SK-N-SH (cell line): ENCODE measurements around the gene MPP3. TPM values are rescaled to one million over a fixed set of nuclear protein-coding genes. Genes with fewer than 3 reads are reported as not detected.

Experiments used
- CTCF ChIA-PET: fragments of 300-600, 350-600 bp; formaldehyde crosslinking; extraction: SDS; loops from one replicate; lab custom pipeline; 2021; lab: Yijun Ruan, JAX
- POLR2A ChIA-PET: fragments of 350-600 bp; sonication (Branson Sonifier 250); formaldehyde crosslinking; extraction: SDS; loops from one replicate; lab custom pipeline; 2020; ENCODE audit warnings: antibody characterized with exemption, inconsistent platforms; lab: Yijun Ruan, JAX
- DNase-seq: peaks from one replicate; pipeline ENCODE4 v3.0.0; 2012
- H2AFZ ChIP-seq: fragments of 200-600 bp; sonication (generic); 2 replicates; pipeline ENCODE4 v1.8.1; 2016; ENCODE audit warnings: antibody characterized with exemption, mild to moderate bottlenecking, low read depth
- H3F3A ChIP-seq: fragments of 200-600 bp; sonication (generic); replicated peaks from 2 replicates; pipeline ENCODE3; 2016; ENCODE audit warnings: antibody characterized with exemption, mild to moderate bottlenecking; ENCODE audit not compliant: insufficient read depth
- H3K27ac ChIP-seq, 2 experiments: fragments of 200-500 bp in 1 of 2; fragments of 200-600 bp in 1 of 2; sonication (Bioruptor generic) in 1 of 2; sonication (generic), shearing (Covaris generic) in 1 of 2; 2 replicates each; pipeline versions ENCODE4 v1.5.1 to v1.6.1; 2014 to 2016; ENCODE audit warnings: low read depth in 2 of 2, inconsistent platforms in 1 of 2, low read length in 1 of 2, mild to moderate bottlenecking in 1 of 2, mixed read lengths in 1 of 2
- H3K27me3 ChIP-seq: fragments of 200-600 bp; sonication (generic), shearing (Covaris generic); 2 replicates; pipeline ENCODE4 v1.6.1; 2016; ENCODE audit warnings: mixed run types; ENCODE audit not compliant: insufficient read depth
- H3K36me3 ChIP-seq, 2 experiments: fragments of 200-500 bp in 1 of 2; fragments of 200-600 bp in 1 of 2; sonication (Bioruptor generic) in 1 of 2; sonication (generic) in 1 of 2; replicated peaks in 1 of 2; 2 replicates each; pipeline versions ENCODE3 to v1.5.1; 2014 to 2016; ENCODE audit warnings: low read length in 1 of 2, mild to moderate bottlenecking in 1 of 2; ENCODE audit not compliant: insufficient read depth in 2 of 2, control insufficient read depth in 1 of 2
- H3K4me1 ChIP-seq, 2 experiments: fragments of 200-500 bp in 1 of 2; fragments of 200-600 bp in 1 of 2; sonication (Bioruptor generic) in 1 of 2; sonication (generic), shearing (Covaris generic) in 1 of 2; 2 replicates each; pipeline versions ENCODE4 v1.5.1 to v1.6.1; 2014 to 2016; ENCODE audit warnings: low read depth in 1 of 2, low read length in 1 of 2, mixed run types in 1 of 2; ENCODE audit not compliant: insufficient read depth in 2 of 2, control insufficient read depth in 1 of 2
- H3K4me2 ChIP-seq: fragments of 200-600 bp; sonication (generic), shearing (Covaris generic); 2 replicates; pipeline ENCODE4 v1.6.1; 2017; ENCODE audit warnings: mixed run types
- H3K4me3 ChIP-seq, 2 experiments: fragments of 200-500 bp in 1 of 2; fragments of 200-600 bp in 1 of 2; sonication (Bioruptor generic) in 1 of 2; sonication (generic), shearing (Covaris generic) in 1 of 2; 2 replicates each; pipeline versions ENCODE4 v1.5.1 to v1.8.1; 2014 to 2016; ENCODE audit warnings: low read depth in 2 of 2, inconsistent platforms in 1 of 2, low read length in 1 of 2, mild to moderate bottlenecking in 1 of 2, mixed read lengths in 1 of 2, moderate library complexity in 1 of 2
- H3K79me2 ChIP-seq: fragments of 200-600 bp; sonication (generic); 2 replicates; pipeline ENCODE4 v1.8.1; 2017; ENCODE audit warnings: mild to moderate bottlenecking; ENCODE audit not compliant: insufficient read depth
- H3K9ac ChIP-seq: fragments of 200-600 bp; sonication (generic); 2 replicates; pipeline ENCODE4 v1.6.1; 2017; ENCODE audit warnings: mixed run types
- H3K9me2 ChIP-seq: fragments of 200-600 bp; sonication (generic); 2 replicates; pipeline ENCODE4 v1.6.1; 2017; ENCODE audit warnings: mixed run types
- H3K9me3 ChIP-seq: fragments of 200-600 bp; sonication (generic); 2 replicates; pipeline ENCODE4 v1.6.1; 2017; ENCODE audit warnings: mixed run types, mild to moderate bottlenecking, moderate library complexity
- H4K20me1 ChIP-seq: fragments of 200-600 bp; sonication (generic); 2 replicates; pipeline ENCODE4 v1.6.1; 2017; ENCODE audit warnings: mild to moderate bottlenecking, mixed run types; ENCODE audit not compliant: insufficient read depth
- EP300 ChIP-seq, 2 experiments: IDR thresholded peaks; 2 replicates each; pipeline versions ENCODE4 v1.4.0 to v1.6.1; 2012; ENCODE audit warnings: borderline replicate concordance in 1 of 2, low read depth in 1 of 2, low read length in 1 of 2
- FOXJ3 ChIP-seq: sonication (generic); formaldehyde crosslinking; IDR thresholded peaks from 2 replicates; pipeline ENCODE4 v1.5.1; 2020; ENCODE audit warnings: mild to moderate bottlenecking, missing genetic modification reagents
- FOXM1 ChIP-seq: IDR thresholded peaks from 2 replicates; pipeline ENCODE4 v1.4.0; 2012; ENCODE audit warnings: low read depth, mild to moderate bottlenecking
- GABPA ChIP-seq: IDR thresholded peaks from 2 replicates; pipeline ENCODE4 v1.4.0; 2012; ENCODE audit warnings: low read depth, mild to moderate bottlenecking
- GATA2 ChIP-seq: sonication (generic); formaldehyde crosslinking; IDR thresholded peaks from 2 replicates; pipeline ENCODE4 v1.5.0; 2020; ENCODE audit warnings: mild to moderate bottlenecking, missing genetic modification reagents
- JUND ChIP-seq: IDR thresholded peaks from 2 replicates; pipeline ENCODE4 v1.4.0; 2012
- MEF2A ChIP-seq: IDR thresholded peaks from 2 replicates; pipeline ENCODE4 v1.4.0; 2012; ENCODE audit warnings: low read depth, borderline replicate concordance
- MXI1 ChIP-seq: IDR thresholded peaks from 2 replicates; pipeline ENCODE4 v1.6.1; 2012; ENCODE audit warnings: mild to moderate bottlenecking, low read depth, low read length, improper control_type of control experiment
- NRF1 ChIP-seq: IDR thresholded peaks from 2 replicates; pipeline ENCODE4 v1.6.1; 2012; ENCODE audit warnings: low read depth, mild to moderate bottlenecking, low read length
- RAD21 ChIP-seq: IDR thresholded peaks from 2 replicates; pipeline ENCODE4 v1.6.1; 2012; ENCODE audit warnings: mild to moderate bottlenecking, low read length
- SMC3 ChIP-seq: IDR thresholded peaks from 2 replicates; pipeline ENCODE4 v1.6.1; 2012; ENCODE audit warnings: low read depth, low read length, improper control_type of control experiment
- TAF1 ChIP-seq: IDR thresholded peaks from 2 replicates; pipeline ENCODE4 v1.6.1; 2012; ENCODE audit warnings: low read depth, mild to moderate bottlenecking, low read length, moderate library complexity, borderline replicate concordance
- WGBS: methylation state at CpG from one replicate; pipeline ENCODE4 v1.1.6; 2017; ENCODE audit warnings: low lambda C conversion rate; 5-methylcytosine and 5-hydroxymethylcytosine counted together
- polyA plus RNA-seq, 3 experiments: library from polyadenylated mRNA; depleted of rRNA; stranded (reverse); fragments of >200 nt; gene quantifications; 2 replicates each; pipeline ENCODE4 v1.2.3, GENCODE V29; 2012
- TF ChIP-seq, protein P1 (sequence below): IDR thresholded peaks from 2 replicates; pipeline ENCODE4 v1.4.0; 2012; ENCODE audit warnings: low read depth, borderline replicate concordance
- TF ChIP-seq, protein P2 (sequence below): IDR thresholded peaks from 2 replicates; pipeline ENCODE4; 2012
- TF ChIP-seq, protein P3 (sequence below): IDR thresholded peaks from 2 replicates; pipeline ENCODE4 v1.4.0; 2012; ENCODE audit warnings: low read depth, borderline replicate concordance
- TF ChIP-seq, protein P4 (sequence below): fragments of 150-350 bp; IDR thresholded peaks from 2 replicates; pipeline ENCODE4 v1.6.1; 2017; ENCODE audit warnings: antibody characterized with exemption, low read length, low read depth, borderline replicate concordance
- TF ChIP-seq, protein P5 (sequence below): fragments of 150-350 bp; IDR thresholded peaks from 2 replicates; pipeline ENCODE4 v1.6.1; 2016; ENCODE audit warnings: mild to moderate bottlenecking, low read depth, low read length
- TF ChIP-seq, protein P6 (sequence below): IDR thresholded peaks from 2 replicates; pipeline ENCODE4 v1.4.0; 2012; ENCODE audit warnings: low read depth
- TF ChIP-seq, protein P7 (sequence below): fragments of 200-600 bp; sonication (generic); IDR thresholded peaks from 2 replicates; pipeline ENCODE4 v1.6.1; 2017; ENCODE audit warnings: antibody characterized with exemption, mild to moderate bottlenecking, moderate library complexity

The MPP3 gene
- polyA plus RNA-seq, 1 of the 3 experiments (the other 2 are of a cell fraction), result 14.1 TPM

DNA sequence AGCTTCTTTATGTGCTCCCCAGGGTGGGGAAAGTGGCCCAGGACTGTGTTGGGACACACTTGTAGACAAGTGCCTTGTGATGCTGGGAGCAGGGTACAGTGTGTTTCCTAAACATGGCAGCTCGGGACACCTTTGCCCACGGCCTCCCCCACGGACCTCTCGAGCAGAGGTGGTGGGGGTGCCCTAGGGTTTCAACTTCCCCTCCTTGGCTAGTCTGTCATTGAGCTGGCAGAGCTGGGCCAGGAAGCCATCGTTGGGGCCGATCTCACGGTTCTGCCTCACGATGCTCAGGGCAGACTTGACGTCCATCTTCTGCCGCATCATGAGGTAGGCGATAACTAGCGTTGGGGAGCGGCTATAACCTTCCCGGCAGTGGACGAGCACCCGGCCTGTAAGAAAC is 63.5 kb downstream of the MPP3 start:
- Histone ChIP-seq H3K79me2 (peaks cover 10% of the 10 kb centered on the region), H2AFZ (no peak overlapping the region), H3F3A (peaks cover 25% of the 10 kb centered on the region), H3K9me3 (no peaks in the 10 kb centered on the region), H4K20me1 (no peaks in the 10 kb centered on the region), H3K4me2 (no peak overlapping the region), H3K9ac (no peak overlapping the region), H3K36me3 (peaks cover 35 to 54% of the 10 kb centered on the region in 2 experiments), H3K27me3 (no peaks in the 10 kb centered on the region), H3K9me2 (no peaks in the 10 kb centered on the region), H3K4me1 (no peaks in the 10 kb centered on the region), H3K27ac (no peak overlapping the region), H3K4me3 (no peak overlapping the region)
- DNase-seq, result no peak
- POLR2A ChIA-PET, result no interaction called here
- 97% methylated on average over 13 of the region's 16 CpGs for WGBS
- TF ChIP-seq GATA2 (CRISPR knock-in tag), result no peak
- TF ChIP-seq, protein P1, sequence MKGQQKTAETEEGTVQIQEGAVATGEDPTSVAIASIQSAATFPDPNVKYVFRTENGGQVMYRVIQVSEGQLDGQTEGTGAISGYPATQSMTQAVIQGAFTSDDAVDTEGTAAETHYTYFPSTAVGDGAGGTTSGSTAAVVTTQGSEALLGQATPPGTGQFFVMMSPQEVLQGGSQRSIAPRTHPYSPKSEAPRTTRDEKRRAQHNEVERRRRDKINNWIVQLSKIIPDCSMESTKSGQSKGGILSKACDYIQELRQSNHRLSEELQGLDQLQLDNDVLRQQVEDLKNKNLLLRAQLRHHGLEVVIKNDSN, result no peak
- TF ChIP-seq, protein P2, sequence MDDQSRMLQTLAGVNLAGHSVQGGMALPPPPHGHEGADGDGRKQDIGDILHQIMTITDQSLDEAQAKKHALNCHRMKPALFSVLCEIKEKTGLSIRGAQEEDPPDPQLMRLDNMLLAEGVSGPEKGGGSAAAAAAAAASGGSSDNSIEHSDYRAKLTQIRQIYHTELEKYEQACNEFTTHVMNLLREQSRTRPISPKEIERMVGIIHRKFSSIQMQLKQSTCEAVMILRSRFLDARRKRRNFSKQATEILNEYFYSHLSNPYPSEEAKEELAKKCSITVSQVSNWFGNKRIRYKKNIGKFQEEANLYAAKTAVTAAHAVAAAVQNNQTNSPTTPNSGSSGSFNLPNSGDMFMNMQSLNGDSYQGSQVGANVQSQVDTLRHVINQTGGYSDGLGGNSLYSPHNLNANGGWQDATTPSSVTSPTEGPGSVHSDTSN, result no peak
- TF ChIP-seq, protein P3, sequence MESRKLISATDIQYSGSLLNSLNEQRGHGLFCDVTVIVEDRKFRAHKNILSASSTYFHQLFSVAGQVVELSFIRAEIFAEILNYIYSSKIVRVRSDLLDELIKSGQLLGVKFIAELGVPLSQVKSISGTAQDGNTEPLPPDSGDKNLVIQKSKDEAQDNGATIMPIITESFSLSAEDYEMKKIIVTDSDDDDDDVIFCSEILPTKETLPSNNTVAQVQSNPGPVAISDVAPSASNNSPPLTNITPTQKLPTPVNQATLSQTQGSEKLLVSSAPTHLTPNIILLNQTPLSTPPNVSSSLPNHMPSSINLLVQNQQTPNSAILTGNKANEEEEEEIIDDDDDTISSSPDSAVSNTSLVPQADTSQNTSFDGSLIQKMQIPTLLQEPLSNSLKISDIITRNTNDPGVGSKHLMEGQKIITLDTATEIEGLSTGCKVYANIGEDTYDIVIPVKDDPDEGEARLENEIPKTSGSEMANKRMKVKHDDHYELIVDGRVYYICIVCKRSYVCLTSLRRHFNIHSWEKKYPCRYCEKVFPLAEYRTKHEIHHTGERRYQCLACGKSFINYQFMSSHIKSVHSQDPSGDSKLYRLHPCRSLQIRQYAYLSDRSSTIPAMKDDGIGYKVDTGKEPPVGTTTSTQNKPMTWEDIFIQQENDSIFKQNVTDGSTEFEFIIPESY, result no peak
- no peak for TF ChIP-seq RAD21
- TF ChIP-seq, protein P4, sequence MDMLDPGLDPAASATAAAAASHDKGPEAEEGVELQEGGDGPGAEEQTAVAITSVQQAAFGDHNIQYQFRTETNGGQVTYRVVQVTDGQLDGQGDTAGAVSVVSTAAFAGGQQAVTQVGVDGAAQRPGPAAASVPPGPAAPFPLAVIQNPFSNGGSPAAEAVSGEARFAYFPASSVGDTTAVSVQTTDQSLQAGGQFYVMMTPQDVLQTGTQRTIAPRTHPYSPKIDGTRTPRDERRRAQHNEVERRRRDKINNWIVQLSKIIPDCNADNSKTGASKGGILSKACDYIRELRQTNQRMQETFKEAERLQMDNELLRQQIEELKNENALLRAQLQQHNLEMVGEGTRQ, result no peak
- no peak for TF ChIP-seq FOXM1
- TF ChIP-seq, protein P5, sequence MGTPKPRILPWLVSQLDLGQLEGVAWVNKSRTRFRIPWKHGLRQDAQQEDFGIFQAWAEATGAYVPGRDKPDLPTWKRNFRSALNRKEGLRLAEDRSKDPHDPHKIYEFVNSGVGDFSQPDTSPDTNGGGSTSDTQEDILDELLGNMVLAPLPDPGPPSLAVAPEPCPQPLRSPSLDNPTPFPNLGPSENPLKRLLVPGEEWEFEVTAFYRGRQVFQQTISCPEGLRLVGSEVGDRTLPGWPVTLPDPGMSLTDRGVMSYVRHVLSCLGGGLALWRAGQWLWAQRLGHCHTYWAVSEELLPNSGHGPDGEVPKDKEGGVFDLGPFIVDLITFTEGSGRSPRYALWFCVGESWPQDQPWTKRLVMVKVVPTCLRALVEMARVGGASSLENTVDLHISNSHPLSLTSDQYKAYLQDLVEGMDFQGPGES, result no peak
- TF ChIP-seq JUND, result no peak
- TF ChIP-seq TAF1, result no peak
- TF ChIP-seq MEF2A, result no peak
- no peak for TF ChIP-seq MXI1
- TF ChIP-seq, protein P6, sequence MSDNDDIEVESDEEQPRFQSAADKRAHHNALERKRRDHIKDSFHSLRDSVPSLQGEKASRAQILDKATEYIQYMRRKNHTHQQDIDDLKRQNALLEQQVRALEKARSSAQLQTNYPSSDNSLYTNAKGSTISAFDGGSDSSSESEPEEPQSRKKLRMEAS, result no peak
- TF ChIP-seq GABPA, result no peak
- no peak for TF ChIP-seq EP300 (IDR thresholded peaks at IDR 0.05; ENCODE audit: borderline replicate concordance in 1 of 2, low read depth in 1 of 2, low read length in 1 of 2)
- TF ChIP-seq, protein P7, sequence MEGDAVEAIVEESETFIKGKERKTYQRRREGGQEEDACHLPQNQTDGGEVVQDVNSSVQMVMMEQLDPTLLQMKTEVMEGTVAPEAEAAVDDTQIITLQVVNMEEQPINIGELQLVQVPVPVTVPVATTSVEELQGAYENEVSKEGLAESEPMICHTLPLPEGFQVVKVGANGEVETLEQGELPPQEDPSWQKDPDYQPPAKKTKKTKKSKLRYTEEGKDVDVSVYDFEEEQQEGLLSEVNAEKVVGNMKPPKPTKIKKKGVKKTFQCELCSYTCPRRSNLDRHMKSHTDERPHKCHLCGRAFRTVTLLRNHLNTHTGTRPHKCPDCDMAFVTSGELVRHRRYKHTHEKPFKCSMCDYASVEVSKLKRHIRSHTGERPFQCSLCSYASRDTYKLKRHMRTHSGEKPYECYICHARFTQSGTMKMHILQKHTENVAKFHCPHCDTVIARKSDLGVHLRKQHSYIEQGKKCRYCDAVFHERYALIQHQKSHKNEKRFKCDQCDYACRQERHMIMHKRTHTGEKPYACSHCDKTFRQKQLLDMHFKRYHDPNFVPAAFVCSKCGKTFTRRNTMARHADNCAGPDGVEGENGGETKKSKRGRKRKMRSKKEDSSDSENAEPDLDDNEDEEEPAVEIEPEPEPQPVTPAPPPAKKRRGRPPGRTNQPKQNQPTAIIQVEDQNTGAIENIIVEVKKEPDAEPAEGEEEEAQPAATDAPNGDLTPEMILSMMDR, result no peak
- TF ChIP-seq FOXJ3 (CRISPR knock-in tag), result no peak
- TF ChIP-seq SMC3, result no peak
- TF ChIP-seq NRF1, result no peak
- CTCF ChIA-PET, result interaction anchor here (1.0 to 3.2 kb wide), 3 partner anchors 9 to 191 kb away, joined by 3 to 19 read pairs (median 3); no protein-coding TSS in a partner anchor
